ENCODE results near the gene MISP.

- TF ChIP-seq CTCF (conservative IDR thresholded peaks at IDR 0.05), result no peak
- TF ChIP-seq ZFX (IDR thresholded peaks at IDR 0.05), result no peak
Observed at GRCh38 chr19:709196-709964, 41.5 kb upstream of the MISP start.

Data from C4-2B (cell line).